ENCODE data around the gene NUFIP2.
"Not testable (repeated sequence)": the region's sequence is repeated elsewhere in the genome, so short reads cannot be mapped to it uniquely, and the experiment has no call there.

Gene NUFIP2

DNA sequence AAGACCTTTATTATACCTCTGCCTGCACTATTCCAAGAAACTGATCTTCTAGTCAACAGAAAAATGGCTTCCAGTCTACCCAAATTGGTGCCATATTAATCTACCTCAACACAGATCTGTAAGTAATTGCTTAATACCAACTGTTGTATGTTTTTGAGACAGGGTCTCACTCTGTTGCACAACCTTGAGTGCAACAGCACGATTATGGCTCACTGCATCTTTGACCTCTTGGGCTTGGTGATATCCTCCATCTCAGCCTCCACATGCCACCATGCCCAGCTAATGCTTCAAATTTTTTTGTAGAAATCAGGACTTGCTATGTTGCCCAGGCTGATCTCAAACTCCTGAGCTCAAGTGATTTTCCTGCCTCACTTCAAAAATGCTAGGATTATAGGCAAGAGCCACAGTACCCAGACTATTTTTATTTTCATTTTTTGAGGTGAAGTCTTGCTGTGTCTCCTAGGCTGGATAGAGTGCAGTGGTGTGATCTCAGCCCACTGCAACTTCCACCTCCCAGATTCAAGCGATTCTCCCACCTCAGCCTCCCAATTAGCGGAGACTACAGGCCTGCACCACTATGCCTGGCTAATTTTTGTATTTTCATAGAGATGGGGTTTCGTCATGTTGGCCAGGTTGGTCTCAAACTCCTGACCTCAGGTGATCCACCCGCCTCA, 14.4 kb downstream of the NUFIP2 start:
- Histone ChIP-seq H3K4me3 (ENCODE audit: low read depth in 1 of 2, low read length in 2 of 2) (no peak overlapping the region), H3K4me1 (ENCODE audit: control insufficient read depth in 1 of 2, insufficient read depth in 2 of 2, low read length in 2 of 2) (peaks cover 0 to 10% of the 10 kb centered on the region in 2 donors), H3K27me3 (ENCODE audit: control insufficient read depth in 1 of 2, insufficient read depth in 2 of 2, low read length in 2 of 2) (no peaks in the 10 kb centered on the region), H3K27ac (ENCODE audit: low read depth, low read length) (no peak overlapping the region), H3K9me3 (ENCODE audit: control insufficient read depth in 1 of 2, low read length in 2 of 2) (no peaks in the 10 kb centered on the region), H3K9ac (ENCODE audit: low read depth in 1 of 2, low read length in 2 of 2) (no peak overlapping the region), H3K36me3 (ENCODE audit: control insufficient read depth in 1 of 2, insufficient read depth in 2 of 2, low read length in 2 of 2) (peaks cover 22 to 50% of the 10 kb centered on the region in 2 donors)

- H3K4me3 ChIP-seq (ENCODE audit: low read depth in 1 of 2, low read length in 2 of 2): no peak overlapping the region
- no peak overlapping the region for H3K27ac ChIP-seq (ENCODE audit: low read depth, low read length)
- peaks cover 4 to 14% of the 10 kb centered on the region in 2 donors for H3K4me1 ChIP-seq (ENCODE audit: control insufficient read depth in 1 of 2, insufficient read depth in 2 of 2, low read length in 2 of 2)
- no peak overlapping the region for H3K9ac ChIP-seq (ENCODE audit: low read depth in 1 of 2, low read length in 2 of 2)
- H3K36me3 ChIP-seq (ENCODE audit: control insufficient read depth in 1 of 2, insufficient read depth in 2 of 2, low read length in 2 of 2): peaks cover 22 to 50% of the 10 kb centered on the region in 2 donors
- no peaks in the 10 kb centered on the region for H3K9me3 ChIP-seq (ENCODE audit: control insufficient read depth in 1 of 2, low read length in 2 of 2)
- no peaks in the 10 kb centered on the region for H3K27me3 ChIP-seq (ENCODE audit: control insufficient read depth in 1 of 2, insufficient read depth in 2 of 2, low read length in 2 of 2)
Observed at GRCh38 chr17:29278692-29279091, 15.3 kb downstream of the NUFIP2 start.

DNA sequence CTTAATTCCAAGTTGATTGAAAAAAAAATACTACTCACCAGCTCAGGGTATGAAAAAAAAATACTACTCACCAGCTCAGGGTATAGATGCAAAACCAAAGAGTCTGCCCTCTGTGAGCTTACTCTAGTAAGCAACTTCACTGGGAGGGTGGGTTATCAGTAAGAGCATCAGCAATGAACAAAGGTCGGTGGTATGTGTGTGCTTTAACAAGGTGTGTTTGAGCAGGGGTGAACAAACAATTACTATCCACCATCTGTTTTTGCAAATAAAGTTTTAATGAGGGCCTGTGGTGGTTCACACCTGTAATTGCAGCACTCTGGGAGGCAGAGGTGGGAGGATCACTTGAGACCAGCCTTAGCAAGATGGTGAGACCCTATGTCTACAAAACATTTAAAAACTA, 20.0 kb downstream of the NUFIP2 start:
- no peak overlapping the region for H3K4me3 ChIP-seq (ENCODE audit: low read depth in 1 of 2, low read length in 2 of 2)
- no peaks in the 10 kb centered on the region for H3K9me3 ChIP-seq (ENCODE audit: control insufficient read depth in 1 of 2, low read length in 2 of 2)
- H3K36me3 ChIP-seq (ENCODE audit: control insufficient read depth in 1 of 2, insufficient read depth in 2 of 2, low read length in 2 of 2): peaks cover 15 to 36% of the 10 kb centered on the region in 2 donors
- H3K4me1 ChIP-seq (ENCODE audit: control insufficient read depth in 1 of 2, insufficient read depth in 2 of 2, low read length in 2 of 2): peaks cover 4 to 18% of the 10 kb centered on the region in 2 donors
- no peak overlapping the region for H3K27ac ChIP-seq (ENCODE audit: low read depth, low read length)
- H3K27me3 ChIP-seq (ENCODE audit: control insufficient read depth in 1 of 2, insufficient read depth in 2 of 2, low read length in 2 of 2): no peaks in the 10 kb centered on the region
- H3K9ac ChIP-seq (ENCODE audit: low read depth in 1 of 2, low read length in 2 of 2): no peak overlapping the region

DNA sequence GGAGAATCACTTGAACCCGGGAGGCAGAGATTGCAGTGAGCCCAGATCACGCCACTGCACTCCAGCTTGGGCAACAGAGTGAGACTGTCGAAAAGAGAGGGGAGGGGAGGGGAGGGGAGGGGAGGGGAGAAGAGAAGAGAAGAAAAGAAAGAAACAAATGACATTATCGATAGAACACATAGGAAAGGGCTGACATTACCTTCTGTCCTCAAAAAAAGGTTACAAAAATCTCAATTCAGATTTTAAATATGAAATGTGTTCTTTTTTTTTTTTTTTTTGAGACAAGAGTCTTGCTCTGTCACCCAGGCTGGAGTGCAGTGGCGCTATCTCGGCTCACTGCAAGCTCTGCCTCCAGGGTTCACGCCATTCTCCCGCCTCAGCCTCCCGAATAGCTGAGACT, 22.0 kb downstream of the NUFIP2 start:
- H3K4me1 ChIP-seq (ENCODE audit: control insufficient read depth in 1 of 2, insufficient read depth in 2 of 2, low read length in 2 of 2): peaks cover 4 to 18% of the 10 kb centered on the region in 2 donors
- not testable (repeated sequence) for H3K27me3 ChIP-seq (ENCODE audit: control insufficient read depth in 1 of 2, insufficient read depth in 2 of 2, low read length in 2 of 2); H3K27ac ChIP-seq (ENCODE audit: low read depth, low read length); H3K9me3 ChIP-seq (ENCODE audit: control insufficient read depth in 1 of 2, low read length in 2 of 2); H3K4me3 ChIP-seq (ENCODE audit: low read depth in 1 of 2, low read length in 2 of 2); H3K9ac ChIP-seq (ENCODE audit: low read depth in 1 of 2, low read length in 2 of 2)
- H3K36me3 ChIP-seq (ENCODE audit: control insufficient read depth in 1 of 2, insufficient read depth in 2 of 2, low read length in 2 of 2): peaks cover 9 to 34% of the 10 kb centered on the region in 2 donors

DNA sequence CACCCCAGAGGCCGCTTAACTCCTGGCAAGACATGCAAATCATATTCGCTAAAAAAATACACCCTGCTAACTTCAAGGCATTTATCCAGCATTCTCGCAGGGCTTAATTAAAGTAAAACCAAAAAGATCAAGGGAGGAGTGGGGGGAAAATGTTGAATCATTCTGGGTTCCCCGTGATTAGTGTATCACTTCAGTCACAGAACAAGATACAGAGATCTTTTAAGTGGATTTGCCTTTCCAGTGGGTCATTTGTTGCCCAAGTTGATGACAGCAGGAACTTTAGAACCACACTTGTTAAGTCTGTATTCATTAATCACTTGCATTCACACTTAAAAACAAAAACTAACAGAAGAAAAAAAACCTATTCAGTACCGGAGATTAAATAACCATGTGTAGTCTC, 30.0 kb downstream of the NUFIP2 start:
- Histone ChIP-seq H3K9me3 (ENCODE audit: control insufficient read depth in 1 of 2, low read length in 2 of 2) (no peaks in the 10 kb centered on the region), H3K4me1 (ENCODE audit: control insufficient read depth in 1 of 2, insufficient read depth in 2 of 2, low read length in 2 of 2) (no peaks in the 10 kb centered on the region), H3K4me3 (ENCODE audit: low read depth in 1 of 2, low read length in 2 of 2) (no peak overlapping the region), H3K9ac (ENCODE audit: low read depth in 1 of 2, low read length in 2 of 2) (no peak overlapping the region), H3K36me3 (ENCODE audit: control insufficient read depth in 1 of 2, insufficient read depth in 2 of 2, low read length in 2 of 2) (peaks cover 28 to 60% of the 10 kb centered on the region in 2 donors), H3K27ac (ENCODE audit: low read depth, low read length) (no peak overlapping the region), H3K27me3 (ENCODE audit: control insufficient read depth in 1 of 2, insufficient read depth in 2 of 2, low read length in 2 of 2) (no peaks in the 10 kb centered on the region)

- H3K27me3 ChIP-seq (ENCODE audit: control insufficient read depth in 1 of 2, insufficient read depth in 2 of 2, low read length in 2 of 2): no peaks in the 10 kb centered on the region
- no peak overlapping the region for H3K4me3 ChIP-seq (ENCODE audit: low read depth in 1 of 2, low read length in 2 of 2)
- H3K9me3 ChIP-seq (ENCODE audit: control insufficient read depth in 1 of 2, low read length in 2 of 2): no peaks in the 10 kb centered on the region
- no peak overlapping the region for H3K9ac ChIP-seq (ENCODE audit: low read depth in 1 of 2, low read length in 2 of 2)
- H3K4me1 ChIP-seq (ENCODE audit: control insufficient read depth in 1 of 2, insufficient read depth in 2 of 2, low read length in 2 of 2): no peaks in the 10 kb centered on the region
- H3K36me3 ChIP-seq (ENCODE audit: control insufficient read depth in 1 of 2, insufficient read depth in 2 of 2, low read length in 2 of 2): peaks cover 13 to 30% of the 10 kb centered on the region in 2 donors
- H3K27ac ChIP-seq (ENCODE audit: low read depth, low read length): no peak overlapping the region
Observed at GRCh38 chr17:29257756-29258155, 36.2 kb downstream of the NUFIP2 start.

- no peak overlapping the region for H3K9ac ChIP-seq (ENCODE audit: low read depth in 1 of 2, low read length in 2 of 2)
- no peak overlapping the region for H3K27ac ChIP-seq (ENCODE audit: low read depth, low read length)
- no peaks in the 10 kb centered on the region for H3K27me3 ChIP-seq (ENCODE audit: control insufficient read depth in 1 of 2, insufficient read depth in 2 of 2, low read length in 2 of 2)
- H3K4me3 ChIP-seq (ENCODE audit: low read depth in 1 of 2, low read length in 2 of 2): no peak overlapping the region
- H3K4me1 ChIP-seq (ENCODE audit: control insufficient read depth in 1 of 2, insufficient read depth in 2 of 2, low read length in 2 of 2): no peaks in the 10 kb centered on the region
- H3K9me3 ChIP-seq (ENCODE audit: control insufficient read depth in 1 of 2, low read length in 2 of 2): no peaks in the 10 kb centered on the region
- H3K36me3 ChIP-seq (ENCODE audit: control insufficient read depth in 1 of 2, insufficient read depth in 2 of 2, low read length in 2 of 2): peaks cover 12 to 23% of the 10 kb centered on the region in 2 donors
Observed at GRCh38 chr17:29256735-29257466, 37.0 kb downstream of the NUFIP2 start.

DNA sequence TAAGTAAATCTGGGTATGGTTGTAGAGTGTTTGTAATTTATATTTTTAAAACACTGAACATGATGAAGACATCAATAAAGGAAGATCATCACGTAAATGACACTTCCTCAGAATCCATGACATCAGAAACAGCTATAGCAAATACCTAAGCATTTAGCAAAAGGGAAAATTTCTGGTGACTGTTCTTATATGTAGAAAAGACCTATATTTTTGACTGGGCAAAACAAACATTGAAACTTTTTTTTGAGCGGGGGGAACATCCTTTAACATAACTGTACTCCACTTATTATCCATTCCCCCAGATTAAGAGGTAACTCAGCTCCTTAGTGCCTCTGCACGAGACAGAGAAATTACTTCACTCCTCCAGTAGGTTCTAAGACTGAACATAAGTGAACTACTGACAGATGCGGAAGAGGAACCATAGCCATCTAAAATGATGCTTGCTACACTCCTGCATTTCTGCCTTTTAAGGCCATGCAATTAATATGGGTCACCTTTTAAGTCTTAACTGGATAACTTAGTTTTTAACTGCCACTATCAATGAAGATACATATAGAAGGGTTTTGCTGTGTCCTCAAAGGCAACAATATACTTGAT, 37.9 kb downstream of the NUFIP2 start:
- H3K27me3 ChIP-seq (ENCODE audit: control insufficient read depth in 1 of 2, insufficient read depth in 2 of 2, low read length in 2 of 2): no peaks in the 10 kb centered on the region
- no peaks in the 10 kb centered on the region for H3K4me1 ChIP-seq (ENCODE audit: control insufficient read depth in 1 of 2, insufficient read depth in 2 of 2, low read length in 2 of 2)
- no peak overlapping the region for H3K27ac ChIP-seq (ENCODE audit: low read depth, low read length)
- no peak overlapping the region for H3K9ac ChIP-seq (ENCODE audit: low read depth in 1 of 2, low read length in 2 of 2)
- H3K4me3 ChIP-seq (ENCODE audit: low read depth in 1 of 2, low read length in 2 of 2): no peak overlapping the region
- H3K9me3 ChIP-seq (ENCODE audit: control insufficient read depth in 1 of 2, low read length in 2 of 2): no peaks in the 10 kb centered on the region
- peaks cover 12 to 15% of the 10 kb centered on the region in 2 donors for H3K36me3 ChIP-seq (ENCODE audit: control insufficient read depth in 1 of 2, insufficient read depth in 2 of 2, low read length in 2 of 2)

DNA sequence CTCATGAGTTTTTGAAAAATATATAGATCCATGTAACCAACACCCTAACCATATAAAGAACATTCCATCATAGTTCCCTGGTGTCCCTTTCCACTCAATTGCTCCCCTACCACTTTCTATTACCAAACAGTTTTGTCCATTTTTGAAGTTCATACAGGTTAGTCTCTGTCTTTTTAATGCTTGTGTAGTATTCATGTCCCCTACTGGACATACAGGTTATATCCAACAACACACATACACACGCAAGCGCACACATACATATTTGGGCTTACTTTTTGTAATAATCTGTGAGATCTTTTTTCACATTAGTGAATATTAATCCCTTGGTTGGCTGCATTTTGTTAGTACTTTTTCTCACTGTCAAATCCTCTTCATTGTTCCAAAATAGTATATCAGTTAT, 40.9 kb downstream of the NUFIP2 start:
- peaks cover 0 to 1% of the 10 kb centered on the region in 2 donors for H3K36me3 ChIP-seq (ENCODE audit: control insufficient read depth in 1 of 2, insufficient read depth in 2 of 2, low read length in 2 of 2)
- no peaks in the 10 kb centered on the region for H3K4me1 ChIP-seq (ENCODE audit: control insufficient read depth in 1 of 2, insufficient read depth in 2 of 2, low read length in 2 of 2)
- H3K9ac ChIP-seq (ENCODE audit: low read depth in 1 of 2, low read length in 2 of 2): no peak overlapping the region
- no peak overlapping the region for H3K27ac ChIP-seq (ENCODE audit: low read depth, low read length)
- H3K27me3 ChIP-seq (ENCODE audit: control insufficient read depth in 1 of 2, insufficient read depth in 2 of 2, low read length in 2 of 2): no peaks in the 10 kb centered on the region
- H3K4me3 ChIP-seq (ENCODE audit: low read depth in 1 of 2, low read length in 2 of 2): no peak overlapping the region
- no peaks in the 10 kb centered on the region for H3K9me3 ChIP-seq (ENCODE audit: control insufficient read depth in 1 of 2, low read length in 2 of 2)

GRCh38 chr17:29252101-29252791, 41.7 kb downstream of the NUFIP2 start:
- H3K9ac ChIP-seq (ENCODE audit: low read depth in 1 of 2, low read length in 2 of 2): no peak overlapping the region
- H3K4me1 ChIP-seq (ENCODE audit: control insufficient read depth in 1 of 2, insufficient read depth in 2 of 2, low read length in 2 of 2): no peaks in the 10 kb centered on the region
- no peaks in the 10 kb centered on the region for H3K27me3 ChIP-seq (ENCODE audit: control insufficient read depth in 1 of 2, insufficient read depth in 2 of 2, low read length in 2 of 2)
- H3K4me3 ChIP-seq (ENCODE audit: low read depth in 1 of 2, low read length in 2 of 2): no peak overlapping the region
- H3K9me3 ChIP-seq (ENCODE audit: control insufficient read depth in 1 of 2, low read length in 2 of 2): no peaks in the 10 kb centered on the region
- no peak overlapping the region for H3K27ac ChIP-seq (ENCODE audit: low read depth, low read length)
- H3K36me3 ChIP-seq (ENCODE audit: control insufficient read depth in 1 of 2, insufficient read depth in 2 of 2, low read length in 2 of 2): no peaks in the 10 kb centered on the region

Measured in duodenal mucosa (tissue), 2 donors.